H9 (cell line): ENCODE results near the gene TCF25. TPM values are rescaled to one million over a fixed set of nuclear protein-coding genes. Genes with fewer than 3 reads are reported as not detected.
A peak's percentile ranks its signal among the peaks of the same experiment; 100 is the strongest.

Experiments
- DNase-seq: peaks from one replicate; pipeline ENCODE4 v3.0.0-alpha.2; 2017
- H2AFZ ChIP-seq: one replicate; pipeline ENCODE4 v1.6.1; 2013; ENCODE audit warnings: mild to moderate bottlenecking, low read length, control low read depth, moderate library complexity
- H2AK5ac ChIP-seq: 2 replicates; pipeline ENCODE4 v1.6.1; 2013; ENCODE audit warnings: low read length, control low read depth, mixed read lengths; ENCODE audit not compliant: insufficient read length
- H2BK120ac ChIP-seq: one replicate; pipeline ENCODE4 v1.6.1; 2013; ENCODE audit warnings: low read depth, mild to moderate bottlenecking, low read length, control low read depth, inconsistent platforms; ENCODE audit not compliant: poor library complexity, severe bottlenecking
- H2BK12ac ChIP-seq: 2 replicates; pipeline ENCODE4 v1.6.1; 2013; ENCODE audit warnings: low read length, control low read depth, mixed read lengths, low read depth; ENCODE audit not compliant: insufficient read length
- H2BK15ac ChIP-seq: 2 replicates; pipeline ENCODE4 v1.6.1; 2013; ENCODE audit warnings: low read depth, low read length, control low read depth
- H2BK20ac ChIP-seq: one replicate; pipeline ENCODE4 v1.6.1; 2013; ENCODE audit warnings: low read depth, mild to moderate bottlenecking, low read length, control low read depth, inconsistent platforms; ENCODE audit not compliant: poor library complexity, severe bottlenecking
- H2BK5ac ChIP-seq: 2 replicates; pipeline ENCODE4 v1.6.1; 2013; ENCODE audit warnings: low read length, control low read depth, mixed read lengths; ENCODE audit not compliant: insufficient read length
- H3K14ac ChIP-seq: 2 replicates; pipeline ENCODE4 v1.6.1; 2013; ENCODE audit warnings: low read length, control low read depth; ENCODE audit not compliant: insufficient read depth
- H3K18ac ChIP-seq: 2 replicates; pipeline ENCODE4 v1.6.1; 2013; ENCODE audit warnings: low read depth, mild to moderate bottlenecking, mixed read lengths, low read length, control low read depth; ENCODE audit not compliant: insufficient read length
- H3K23ac ChIP-seq: 2 replicates; pipeline ENCODE4 v1.6.1; 2013; ENCODE audit warnings: low read length, control low read depth, mixed read lengths, low read depth; ENCODE audit not compliant: insufficient read length
- H3K23me2 ChIP-seq: 2 replicates; pipeline ENCODE4 v1.6.1; 2013; ENCODE audit warnings: low read depth, mild to moderate bottlenecking, mixed read lengths, low read length, control low read depth; ENCODE audit not compliant: insufficient read length, poor library complexity, severe bottlenecking
- H3K27ac ChIP-seq: 2 replicates; pipeline ENCODE4 v1.5.1; 2013; ENCODE audit warnings: low read length, control low read depth, mixed read lengths, low read depth; ENCODE audit not compliant: insufficient read length
- H3K27me3 ChIP-seq: 2 replicates; pipeline ENCODE4 v1.6.1; 2013; ENCODE audit warnings: low read length, control low read depth, inconsistent platforms; ENCODE audit not compliant: insufficient read depth
- H3K4ac ChIP-seq: 2 replicates; pipeline ENCODE4 v1.6.1; 2013; ENCODE audit warnings: low read depth, mild to moderate bottlenecking, control low read depth, inconsistent platforms, low read length, moderate library complexity
- H3K4me1 ChIP-seq: 2 replicates; pipeline ENCODE4 v1.6.1; 2013; ENCODE audit warnings: low read length, control low read depth, inconsistent platforms; ENCODE audit not compliant: insufficient read depth
- H3K4me2 ChIP-seq: 2 replicates; pipeline ENCODE4 v1.6.1; 2013; ENCODE audit warnings: low read length, control low read depth, mixed read lengths; ENCODE audit not compliant: insufficient read length, insufficient read depth
- H3K56ac ChIP-seq: 2 replicates; pipeline ENCODE4 v1.6.1; 2013; ENCODE audit warnings: low read depth, mild to moderate bottlenecking, mixed read lengths, low read length, control low read depth; ENCODE audit not compliant: insufficient read length
- H3K79me1 ChIP-seq: 2 replicates; pipeline ENCODE4 v1.6.1; 2013; ENCODE audit warnings: low read depth, mild to moderate bottlenecking, moderate library complexity, low read length, control low read depth, inconsistent platforms; ENCODE audit not compliant: insufficient read depth, poor library complexity, severe bottlenecking
- H3K79me2 ChIP-seq: 2 replicates; pipeline ENCODE4 v1.6.1; 2013; ENCODE audit warnings: low read length, control low read depth, inconsistent platforms; ENCODE audit not compliant: insufficient read depth
- H3K9ac ChIP-seq: 2 replicates; pipeline ENCODE4 v1.6.1; 2013; ENCODE audit warnings: low read length, control low read depth, mixed read lengths; ENCODE audit not compliant: insufficient read length; ENCODE audit errors: extremely low read depth
- H3K9me3 ChIP-seq: one replicate; pipeline ENCODE4 v1.6.1; 2013; ENCODE audit warnings: low read depth, low read length, inconsistent platforms; ENCODE audit not compliant: control insufficient read depth
- H3T11ph ChIP-seq: one replicate; pipeline ENCODE4 v1.6.1; 2013; ENCODE audit warnings: mild to moderate bottlenecking, low read length, control low read depth, inconsistent platforms
- H4K20me1 ChIP-seq: one replicate; pipeline ENCODE4 v1.6.1; 2013; ENCODE audit not compliant: control insufficient read depth, insufficient read length, insufficient read depth
- H4K5ac ChIP-seq: 2 replicates; pipeline ENCODE4 v1.6.1; 2013; ENCODE audit warnings: low read depth, mild to moderate bottlenecking, mixed read lengths, low read length, control low read depth; ENCODE audit not compliant: insufficient read length
- H4K8ac ChIP-seq: replicated peaks from 2 replicates; pipeline ENCODE4 v1.6.1; 2013; ENCODE audit warnings: low read length, control low read depth, mixed read lengths, low read depth; ENCODE audit not compliant: insufficient read length
- H4K91ac ChIP-seq: 2 replicates; pipeline ENCODE4 v1.6.1; 2013; ENCODE audit warnings: low read depth, mild to moderate bottlenecking, moderate library complexity, mixed read lengths, low read length, control low read depth; ENCODE audit not compliant: insufficient read length
- H3K27ac Mint-ChIP-seq, 3 experiments: 2 replicates in 2 of 3; 3 replicates in 1 of 3; pipeline ENCODE4 v1.8.0; 2020 to 2021; ENCODE audit warnings: mixed read lengths in 3 of 3, mild to moderate bottlenecking in 1 of 3, moderate library complexity in 1 of 3
- H3K27me3 Mint-ChIP-seq: 2 replicates; pipeline ENCODE4 v1.8.0; 2021; ENCODE audit warnings: low read depth, mild to moderate bottlenecking, moderate library complexity, mixed read lengths
- H3K36me3 Mint-ChIP-seq, 3 experiments: 2 replicates in 2 of 3; 3 replicates in 1 of 3; pipeline ENCODE4 v1.8.0; 2020 to 2021; ENCODE audit warnings: low read depth in 3 of 3, mixed read lengths in 3 of 3; ENCODE audit not compliant: insufficient read depth in 1 of 3
- H3K4me1 Mint-ChIP-seq, 2 experiments: 2 replicates each; pipeline ENCODE4 v1.8.0; 2020; ENCODE audit warnings: mixed read lengths in 2 of 2
- H3K4me3 Mint-ChIP-seq, 2 experiments: 2 replicates in 1 of 2; 3 replicates in 1 of 2; pipeline ENCODE4 v1.8.0; 2020 to 2021; ENCODE audit warnings: mild to moderate bottlenecking in 2 of 2, mixed read lengths in 2 of 2, moderate library complexity in 1 of 2
- H3K9me3 Mint-ChIP-seq, 2 experiments: 2 replicates in 1 of 2; 3 replicates in 1 of 2; pipeline ENCODE4 v1.8.0; 2020; ENCODE audit warnings: mild to moderate bottlenecking in 2 of 2, mixed read lengths in 2 of 2, moderate library complexity in 1 of 2
- WGBS: extraction: QIAGEN DNeasy Blood & Tissue Kit; methylation state at CpG from one replicate; pipeline ENCODE4 v1.1.7; 2013; ENCODE audit warnings: missing lambda C conversion rate, low lambda C conversion rate, mixed read lengths; ENCODE audit not compliant: insufficient read length; ENCODE audit errors: extremely low coverage; 5-methylcytosine and 5-hydroxymethylcytosine counted together
- total RNA-seq: library from RNA; stranded (reverse); gene quantifications from 2 replicates; pipeline ENCODE4 v1.2.1, GENCODE V29; 2021
- TF ChIP-seq, protein P1 (sequence below): fragments of 200-600 bp; sonication (generic); conservative IDR thresholded peaks from 3 replicates; pipeline ENCODE4 v1.8.0; 2021; ENCODE audit warnings: antibody characterized with exemption, mild to moderate bottlenecking

Gene TCF25
- total RNA-seq, 1 experiment from 2014 or later: 109 TPM

- Histone ChIP-seq H3K18ac (no peak overlapping the region), H3K9me3 (no peaks in the 10 kb centered on the region), H2BK12ac (no peak overlapping the region), H4K5ac (no peak overlapping the region), H4K8ac (no peak overlapping the region), H3K23ac (no peak overlapping the region), H2BK120ac (no peak overlapping the region), H4K20me1 (no peaks in the 10 kb centered on the region), H3K79me2 (no peaks in the 10 kb centered on the region), H2AK5ac (no peak overlapping the region), H2BK20ac (no peak overlapping the region), H3K27ac (no peak overlapping the region), H2BK15ac (no peak overlapping the region), H3K56ac (no peak overlapping the region), H4K91ac (no peak overlapping the region), H3K14ac (no peak overlapping the region), H3T11ph (no peak overlapping the region), H3K4ac (no peak overlapping the region), H3K4me2 (no peak overlapping the region), H2BK5ac (no peak overlapping the region), H2AFZ (no peak overlapping the region), H3K79me1 (no peaks in the 10 kb centered on the region), H3K27me3 (no peaks in the 10 kb centered on the region), H3K9ac (no peak overlapping the region), H3K23me2 (no peaks in the 10 kb centered on the region), H3K4me1 (no peaks in the 10 kb centered on the region)
- Mint-ChIP-seq H3K9me3 (no peaks in the 10 kb centered on the region), H3K27me3 (no peaks in the 10 kb centered on the region), H3K27ac (0 out of 7 replicates have a peak overlapping the region, but pooled peaks of 1 of the 3 experiments have one; percentile 21), H3K4me3 (no peak overlapping the region; a peak in 1 of 5 replicates), H3K36me3 (peaks cover 2 to 9% (median 9%) of the 10 kb centered on the region in 3 experiments; a peak in 6 of 7 replicates), H3K4me1 (peaks cover 0 to 3% of the 10 kb centered on the region in 2 experiments; a peak in 2 of 4 replicates)
- WGBS: no CpG with 5 or more reads among the region's 28 CpGs
- TF ChIP-seq, protein P1, sequence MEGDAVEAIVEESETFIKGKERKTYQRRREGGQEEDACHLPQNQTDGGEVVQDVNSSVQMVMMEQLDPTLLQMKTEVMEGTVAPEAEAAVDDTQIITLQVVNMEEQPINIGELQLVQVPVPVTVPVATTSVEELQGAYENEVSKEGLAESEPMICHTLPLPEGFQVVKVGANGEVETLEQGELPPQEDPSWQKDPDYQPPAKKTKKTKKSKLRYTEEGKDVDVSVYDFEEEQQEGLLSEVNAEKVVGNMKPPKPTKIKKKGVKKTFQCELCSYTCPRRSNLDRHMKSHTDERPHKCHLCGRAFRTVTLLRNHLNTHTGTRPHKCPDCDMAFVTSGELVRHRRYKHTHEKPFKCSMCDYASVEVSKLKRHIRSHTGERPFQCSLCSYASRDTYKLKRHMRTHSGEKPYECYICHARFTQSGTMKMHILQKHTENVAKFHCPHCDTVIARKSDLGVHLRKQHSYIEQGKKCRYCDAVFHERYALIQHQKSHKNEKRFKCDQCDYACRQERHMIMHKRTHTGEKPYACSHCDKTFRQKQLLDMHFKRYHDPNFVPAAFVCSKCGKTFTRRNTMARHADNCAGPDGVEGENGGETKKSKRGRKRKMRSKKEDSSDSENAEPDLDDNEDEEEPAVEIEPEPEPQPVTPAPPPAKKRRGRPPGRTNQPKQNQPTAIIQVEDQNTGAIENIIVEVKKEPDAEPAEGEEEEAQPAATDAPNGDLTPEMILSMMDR: peak; percentile 98
- DNase-seq: peak; percentile 89
These were observed 12.6 kb upstream of the TCF25 start for GRCh38 chr16:89860747-89861304.
